Fibroblast of skin of abdomen (primary cell): ENCODE results near the gene SSTR4.
"Not testable (repeated sequence)": the region's sequence is repeated elsewhere in the genome, so short reads cannot be mapped to it uniquely, and the experiment has no call there.

ENCODE experiments used
- DNase-seq: peaks from one replicate; pipeline ENCODE4 v3.0.0-alpha.2; 2013

The SSTR4 gene

GRCh38 chr20:23018941-23019340, 16.2 kb upstream of the SSTR4 start:
- DNase-seq, result no peak

GRCh38 chr20:23019403-23019802, 15.7 kb upstream of the SSTR4 start:
- DNase-seq, result no peak

- no peak for DNase-seq
These were observed 14.7 kb upstream of the SSTR4 start for GRCh38 chr20:23020230-23021018.

DNA sequence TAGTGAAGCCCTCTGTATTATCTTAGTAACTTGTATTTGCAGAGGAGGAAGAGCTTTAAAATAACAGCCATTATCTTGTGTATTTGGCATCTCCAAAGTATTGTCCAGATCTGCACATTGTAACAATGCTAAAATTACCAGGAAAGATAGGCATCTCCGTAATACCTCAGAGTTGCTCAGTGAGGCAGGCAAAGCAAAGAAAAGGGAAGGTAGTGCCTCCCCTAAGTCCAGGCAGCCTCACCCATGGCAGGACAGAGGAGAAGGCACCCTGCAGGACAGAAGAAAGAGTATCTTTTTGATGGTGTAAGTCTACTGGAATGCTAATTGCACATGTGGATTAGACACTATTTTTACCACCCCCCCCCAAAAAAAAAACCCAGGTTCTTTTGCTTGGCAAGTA, 13.6 kb upstream of the SSTR4 start:
- DNase-seq, result no peak

- DNase-seq, result peak; percentile 53
These were observed 13.2 kb upstream of the SSTR4 start for GRCh38 chr20:23021951-23022350.

- no peak for DNase-seq
These were observed 12.3 kb upstream of the SSTR4 start for GRCh38 chr20:23022849-23023248.

DNA sequence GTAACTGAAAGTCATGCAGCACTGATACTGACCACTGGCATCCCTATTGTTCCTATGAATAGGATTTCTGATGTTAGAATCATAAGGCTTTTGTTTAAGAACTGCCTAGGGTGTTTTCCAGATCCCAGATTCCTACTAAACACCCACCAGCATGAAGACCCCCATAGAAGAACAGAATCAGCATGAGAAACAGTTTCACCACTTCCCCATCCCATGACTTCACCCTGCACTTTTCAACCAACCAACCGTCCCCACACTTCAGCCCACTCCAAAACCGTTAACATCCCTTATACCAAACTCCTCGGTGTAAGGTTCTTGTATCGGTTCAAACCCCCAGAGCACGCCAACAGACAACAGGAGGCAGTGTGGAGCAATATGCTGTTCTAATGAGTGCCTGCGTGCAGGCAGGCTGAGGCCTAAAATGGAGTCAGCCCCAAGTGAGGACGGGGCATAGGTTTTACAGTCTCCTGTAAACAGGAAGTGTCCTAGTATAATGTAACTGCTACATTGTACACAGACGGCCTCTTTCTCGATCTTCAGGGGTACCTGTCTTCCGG, 11.4 kb upstream of the SSTR4 start:
- DNase-seq, result no peak

GRCh38 chr20:23024701-23025100, 10.4 kb upstream of the SSTR4 start:
- no peak for DNase-seq

GRCh38 chr20:23025503-23025902, 9.6 kb upstream of the SSTR4 start:
- not testable (repeated sequence) for DNase-seq

GRCh38 chr20:23027721-23028120, 7.4 kb upstream of the SSTR4 start:
- no peak for DNase-seq

DNA sequence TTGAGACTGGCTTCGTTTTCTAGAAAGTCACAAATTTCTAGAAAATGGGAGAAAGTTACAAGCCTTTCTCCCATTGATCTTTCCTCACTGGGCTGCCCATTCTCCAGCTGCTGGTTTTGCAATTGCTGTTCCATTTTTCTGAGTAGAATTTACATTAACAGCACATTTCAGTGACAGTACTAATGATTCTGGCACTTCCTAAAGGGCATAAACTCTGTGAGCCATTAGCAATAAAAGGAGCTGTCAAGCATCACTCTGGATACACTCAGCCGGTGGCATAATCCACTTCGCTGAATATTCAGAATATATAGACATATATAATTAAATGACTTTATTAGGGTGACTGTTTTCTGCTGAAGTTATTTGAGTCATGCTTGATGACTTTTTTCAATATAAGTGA, 6.7 kb upstream of the SSTR4 start:
- DNase-seq, result no peak

GRCh38 chr20:23029324-23029723, 5.8 kb upstream of the SSTR4 start:
- DNase-seq, result no peak

DNA sequence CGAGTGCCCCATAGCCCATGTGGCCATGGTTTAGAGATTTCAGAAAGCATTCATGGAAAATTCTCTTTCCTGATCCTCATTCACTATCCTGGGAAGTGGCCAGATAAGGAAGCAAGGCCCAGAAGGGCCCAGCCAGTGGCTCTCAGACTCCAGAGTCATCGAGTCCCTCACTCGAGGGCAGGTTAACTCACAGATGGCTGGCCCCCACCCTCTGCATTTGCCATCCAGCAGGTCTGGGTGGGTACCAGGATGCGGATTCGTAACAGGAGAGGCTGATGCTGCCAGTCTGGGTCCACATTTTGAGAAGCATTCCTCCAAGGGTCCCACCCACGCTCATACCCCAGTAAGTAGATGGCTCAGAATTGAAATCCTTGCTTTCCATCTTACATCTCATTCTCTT, 3.8 kb upstream of the SSTR4 start:
- no peak for DNase-seq

DNA sequence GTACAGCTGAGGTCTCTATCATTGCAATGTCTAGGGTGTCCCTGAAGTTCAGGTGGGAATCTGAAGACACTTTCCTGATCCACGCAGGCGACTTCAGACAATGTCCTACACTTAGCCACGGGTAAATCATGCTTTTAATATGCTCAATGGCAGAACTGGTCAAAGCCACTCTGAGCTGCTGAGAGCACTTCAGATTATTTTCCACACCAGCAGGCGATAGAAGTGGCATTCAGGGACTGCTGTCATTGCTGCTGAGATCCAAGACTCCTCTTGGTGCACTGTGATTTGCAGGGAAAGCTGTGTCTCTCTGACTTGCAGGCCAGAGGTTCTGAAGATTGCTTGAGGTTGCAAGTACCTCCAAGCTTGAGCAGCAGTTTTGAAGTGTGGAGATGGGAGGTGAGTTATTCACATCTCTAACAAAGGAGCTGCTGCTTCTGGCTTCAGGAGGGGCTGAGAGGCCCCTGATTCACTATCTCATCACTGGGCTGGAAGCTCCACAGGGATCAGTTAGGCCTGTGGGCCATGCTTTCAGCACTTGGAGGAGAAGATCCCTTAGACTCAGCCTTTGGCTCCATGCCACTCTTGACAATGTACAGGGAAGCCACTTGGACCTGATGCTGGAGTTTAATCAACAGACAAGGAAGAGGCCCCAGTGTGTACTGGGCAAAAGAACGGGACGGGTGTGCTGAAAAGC, 2.9 kb upstream of the SSTR4 start:
- DNase-seq, result no peak

- no peak for DNase-seq
These were observed 2.4 kb upstream of the SSTR4 start for GRCh38 chr20:23032750-23033078.

GRCh38 chr20:23033918-23034317, 1.2 kb upstream of the SSTR4 start:
- no peak for DNase-seq

DNA sequence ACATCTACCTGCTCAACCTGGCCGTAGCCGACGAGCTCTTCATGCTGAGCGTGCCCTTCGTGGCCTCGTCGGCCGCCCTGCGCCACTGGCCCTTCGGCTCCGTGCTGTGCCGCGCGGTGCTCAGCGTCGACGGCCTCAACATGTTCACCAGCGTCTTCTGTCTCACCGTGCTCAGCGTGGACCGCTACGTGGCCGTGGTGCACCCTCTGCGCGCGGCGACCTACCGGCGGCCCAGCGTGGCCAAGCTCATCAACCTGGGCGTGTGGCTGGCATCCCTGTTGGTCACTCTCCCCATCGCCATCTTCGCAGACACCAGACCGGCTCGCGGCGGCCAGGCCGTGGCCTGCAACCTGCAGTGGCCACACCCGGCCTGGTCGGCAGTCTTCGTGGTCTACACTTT, 619 bp downstream of the SSTR4 start:
- DNase-seq, result no peak

DNA sequence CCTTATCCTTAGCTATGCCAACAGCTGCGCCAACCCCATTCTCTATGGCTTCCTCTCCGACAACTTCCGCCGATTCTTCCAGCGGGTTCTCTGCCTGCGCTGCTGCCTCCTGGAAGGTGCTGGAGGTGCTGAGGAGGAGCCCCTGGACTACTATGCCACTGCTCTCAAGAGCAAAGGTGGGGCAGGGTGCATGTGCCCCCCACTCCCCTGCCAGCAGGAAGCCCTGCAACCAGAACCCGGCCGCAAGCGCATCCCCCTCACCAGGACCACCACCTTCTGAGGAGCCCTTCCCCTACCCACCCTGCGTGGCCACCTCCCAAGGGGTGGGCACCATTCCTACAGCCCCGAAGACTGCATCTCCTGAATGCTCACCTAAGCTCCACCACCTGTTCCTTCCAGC, 1.3 kb downstream of the SSTR4 start:
- DNase-seq, result no peak

GRCh38 chr20:23037017-23037481, 1.9 kb downstream of the SSTR4 start:
- no peak for DNase-seq

DNA sequence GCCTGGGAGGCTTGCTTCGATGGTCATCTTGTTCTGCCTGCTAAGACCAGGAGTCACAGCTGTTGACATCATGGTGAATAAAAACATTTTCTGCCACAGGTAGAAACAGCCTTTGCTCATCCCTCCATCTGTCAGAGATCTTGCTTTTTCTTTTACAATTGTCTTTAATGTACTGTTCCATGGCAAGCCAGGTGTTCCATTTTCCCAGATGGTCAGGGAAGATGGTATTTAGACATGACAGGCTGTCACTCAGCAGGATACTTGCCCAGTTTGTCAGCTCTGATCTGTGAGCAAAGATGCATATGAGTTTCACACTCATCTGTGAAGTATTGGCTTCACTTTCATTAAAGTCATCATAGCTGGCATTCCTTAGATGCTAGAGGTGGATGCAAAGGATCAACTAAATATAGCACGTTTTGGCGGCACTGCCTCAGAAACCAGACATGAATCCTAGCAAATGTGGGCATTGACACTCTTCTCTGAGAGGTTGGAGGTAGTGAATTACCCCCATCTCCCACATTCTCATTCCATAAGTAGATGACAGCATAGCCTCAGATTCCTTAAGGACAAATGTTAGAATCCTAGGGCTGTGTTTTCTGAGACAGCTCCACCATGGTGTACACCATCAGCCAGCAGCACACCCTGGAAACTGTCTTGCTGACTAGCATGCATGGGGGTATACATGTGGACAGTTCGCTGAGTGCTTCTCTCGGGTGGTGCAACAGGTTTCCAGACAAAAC, 4.2 kb downstream of the SSTR4 start:
- peak; percentile 29 for DNase-seq

DNA sequence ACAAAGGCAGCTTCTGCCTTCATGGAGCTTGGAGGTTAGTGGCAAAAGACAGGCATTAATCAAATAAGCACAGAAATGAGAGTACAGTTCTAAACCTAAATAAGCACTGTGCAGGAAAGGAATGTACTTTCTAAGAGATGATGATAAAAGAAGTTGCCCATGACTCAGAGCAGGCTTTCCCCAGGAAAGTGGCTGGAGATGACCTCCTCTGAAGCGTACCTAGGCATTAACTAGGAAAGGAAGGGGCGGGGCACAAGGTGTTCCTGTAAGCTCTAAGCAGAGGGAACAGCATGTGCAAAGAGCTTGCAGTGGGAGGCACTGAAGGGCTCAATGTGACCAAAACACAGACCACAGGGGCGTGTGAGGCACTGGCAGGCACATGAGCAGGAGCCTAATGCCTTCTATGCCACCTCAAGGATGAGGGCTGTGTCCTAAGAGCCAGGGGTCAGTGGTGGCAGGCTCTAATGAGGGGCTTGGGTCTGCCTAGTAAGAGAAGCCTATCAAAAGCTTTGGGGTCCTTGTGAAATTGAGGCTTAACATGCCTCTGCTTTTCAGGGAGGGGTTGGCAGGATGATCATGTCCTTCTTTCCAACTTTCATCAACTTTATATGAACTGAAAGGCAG, 4.9 kb downstream of the SSTR4 start:
- DNase-seq, result no peak

DNA sequence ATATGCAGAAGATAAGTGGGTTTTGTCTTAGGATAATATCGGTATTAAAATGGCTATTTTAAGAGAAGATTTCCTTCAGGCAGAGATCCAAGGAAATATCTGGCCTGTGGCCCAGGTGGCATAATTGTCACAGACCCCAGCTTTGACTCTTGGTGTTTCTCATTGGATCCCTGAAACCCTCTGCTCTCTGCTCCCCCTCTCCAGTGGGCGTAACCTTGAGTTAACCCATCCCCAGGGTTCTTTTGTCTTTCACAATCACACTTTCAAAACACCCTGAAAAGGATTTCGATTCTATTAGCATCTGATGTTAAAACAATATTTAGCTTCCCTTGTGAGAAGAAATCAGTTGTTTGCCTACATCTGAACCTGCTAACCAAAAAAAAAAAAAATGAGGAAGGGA, 7.2 kb downstream of the SSTR4 start:
- DNase-seq, result no peak

DNA sequence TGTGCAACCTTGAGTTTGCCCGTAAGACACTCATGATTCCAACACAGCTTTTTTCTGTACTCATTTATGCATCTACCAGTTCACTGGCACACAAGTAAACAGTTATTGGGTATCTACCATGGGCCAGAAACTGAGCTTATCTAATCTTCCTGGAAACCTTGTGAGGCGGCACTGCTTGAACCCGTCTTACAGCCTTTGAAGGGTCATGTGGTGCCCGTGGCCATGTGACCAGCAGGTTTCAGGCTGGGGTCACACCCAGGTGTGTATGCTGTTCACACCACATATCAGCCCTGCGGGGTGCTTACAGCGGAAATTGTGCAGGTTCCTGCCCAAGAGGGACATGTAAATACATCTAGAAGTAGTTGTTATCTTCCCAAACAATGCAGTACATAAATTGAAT, 8.3 kb downstream of the SSTR4 start:
- DNase-seq, result no peak
